ENCODE data around the gene COL27A1.

Gene COL27A1

DNA sequence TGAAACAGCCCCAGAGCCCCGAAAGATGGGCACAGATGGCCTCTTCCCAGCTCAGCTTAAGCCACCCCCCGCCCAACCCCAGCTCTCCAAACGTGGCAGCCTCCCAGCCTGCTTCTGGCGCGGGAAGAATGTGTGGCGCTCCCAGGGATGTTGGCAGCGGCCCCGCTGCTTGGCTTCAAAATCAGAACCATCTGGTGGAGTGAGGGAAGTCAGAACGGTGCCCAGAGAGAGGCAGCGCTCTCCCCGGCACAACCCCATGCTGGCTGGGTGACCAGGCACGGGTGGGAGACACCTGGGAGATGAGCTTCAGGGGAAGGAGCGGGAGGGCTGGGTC, 94.9 kb downstream of the COL27A1 start:
- peak; percentile 86 for DNase-seq

DNA sequence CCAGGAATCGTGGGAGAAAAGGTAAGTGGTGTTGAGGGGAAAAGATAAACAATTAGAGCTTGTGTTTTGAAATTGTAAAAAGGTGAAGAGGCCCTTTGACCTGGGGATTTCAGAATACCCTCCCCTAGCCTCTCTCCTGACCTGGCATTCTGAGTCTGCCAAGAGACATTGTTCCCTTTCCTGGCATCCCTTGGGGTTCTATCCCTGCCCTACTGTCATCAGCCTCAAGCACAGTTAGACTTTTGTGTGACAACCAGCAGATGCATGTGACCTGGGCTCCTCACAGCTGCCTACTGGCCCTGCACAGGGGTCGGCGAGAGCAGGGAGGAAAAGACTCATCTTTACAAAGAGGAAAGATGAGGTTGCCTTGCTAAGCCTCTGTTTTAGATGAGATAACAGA, 95.3 kb downstream of the COL27A1 start:
- DNase-seq: peak; percentile 11

DNA sequence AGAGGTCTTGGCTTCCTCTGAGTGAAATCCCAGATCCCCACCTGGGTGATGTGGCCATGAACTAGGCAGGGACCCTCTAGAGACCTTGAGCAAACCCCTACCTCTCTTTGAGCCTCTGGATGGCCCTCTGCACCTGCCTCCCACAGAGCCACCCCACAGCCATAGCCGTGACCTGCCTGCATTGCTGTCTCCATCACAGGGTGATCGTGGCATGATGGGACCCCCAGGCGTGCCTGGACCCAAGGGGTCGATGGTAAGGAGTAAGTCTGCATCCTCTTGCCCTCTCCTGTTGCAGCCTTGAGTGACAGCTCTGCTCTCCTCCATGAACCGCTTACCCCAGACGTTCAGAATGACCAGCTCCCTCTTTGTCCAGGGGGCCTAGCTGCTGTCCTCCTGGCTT, 97.1 kb downstream of the COL27A1 start:
- DNase-seq: no peak

DNA sequence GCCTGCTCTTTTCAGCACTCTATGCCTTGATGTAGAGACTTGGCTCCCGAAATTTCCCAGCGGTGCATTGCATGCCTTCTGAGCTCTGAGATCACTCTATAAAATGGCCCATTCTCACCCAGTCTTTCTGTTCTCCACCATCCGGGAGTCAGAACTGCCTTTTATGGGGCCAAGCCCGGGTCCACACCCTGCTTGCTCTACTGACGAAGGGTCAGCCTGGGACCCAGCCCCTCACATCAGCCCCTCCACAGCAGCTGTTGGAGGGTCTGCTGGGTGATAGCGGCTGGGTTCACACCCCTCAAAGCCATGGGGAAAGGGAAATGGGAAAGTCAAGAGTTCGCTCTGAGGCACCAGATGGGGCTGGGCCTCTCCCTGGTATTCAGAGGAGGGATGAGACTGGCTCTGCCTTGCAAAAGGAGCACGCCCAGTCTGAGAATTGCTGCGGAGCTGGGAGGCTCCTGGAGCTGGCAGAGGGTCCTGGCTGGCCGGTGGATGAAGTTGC, 101.5 kb downstream of the COL27A1 start:
- DNase-seq: no peak

DNA sequence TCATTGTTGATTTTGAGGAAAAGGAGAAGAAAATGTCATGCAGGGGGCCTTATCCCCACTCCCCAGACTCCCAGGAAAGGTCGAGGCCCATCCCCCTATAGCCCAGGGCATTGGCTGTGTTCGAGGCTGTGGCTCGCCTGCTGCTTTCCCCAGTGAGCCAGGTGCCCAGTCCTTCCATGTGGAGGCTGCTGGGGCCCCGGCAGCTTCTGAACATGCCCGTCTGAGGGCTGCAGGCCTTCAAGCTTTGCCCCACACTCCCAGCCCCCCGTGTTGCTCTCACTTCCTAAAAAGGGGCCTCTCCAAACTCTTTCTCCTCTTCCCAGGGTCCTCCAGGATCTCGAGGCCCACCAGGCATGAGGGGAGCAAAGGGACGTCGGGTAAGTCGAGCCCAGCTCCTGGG, 102.9 kb downstream of the COL27A1 start:
- DNase-seq: no peak

DNA sequence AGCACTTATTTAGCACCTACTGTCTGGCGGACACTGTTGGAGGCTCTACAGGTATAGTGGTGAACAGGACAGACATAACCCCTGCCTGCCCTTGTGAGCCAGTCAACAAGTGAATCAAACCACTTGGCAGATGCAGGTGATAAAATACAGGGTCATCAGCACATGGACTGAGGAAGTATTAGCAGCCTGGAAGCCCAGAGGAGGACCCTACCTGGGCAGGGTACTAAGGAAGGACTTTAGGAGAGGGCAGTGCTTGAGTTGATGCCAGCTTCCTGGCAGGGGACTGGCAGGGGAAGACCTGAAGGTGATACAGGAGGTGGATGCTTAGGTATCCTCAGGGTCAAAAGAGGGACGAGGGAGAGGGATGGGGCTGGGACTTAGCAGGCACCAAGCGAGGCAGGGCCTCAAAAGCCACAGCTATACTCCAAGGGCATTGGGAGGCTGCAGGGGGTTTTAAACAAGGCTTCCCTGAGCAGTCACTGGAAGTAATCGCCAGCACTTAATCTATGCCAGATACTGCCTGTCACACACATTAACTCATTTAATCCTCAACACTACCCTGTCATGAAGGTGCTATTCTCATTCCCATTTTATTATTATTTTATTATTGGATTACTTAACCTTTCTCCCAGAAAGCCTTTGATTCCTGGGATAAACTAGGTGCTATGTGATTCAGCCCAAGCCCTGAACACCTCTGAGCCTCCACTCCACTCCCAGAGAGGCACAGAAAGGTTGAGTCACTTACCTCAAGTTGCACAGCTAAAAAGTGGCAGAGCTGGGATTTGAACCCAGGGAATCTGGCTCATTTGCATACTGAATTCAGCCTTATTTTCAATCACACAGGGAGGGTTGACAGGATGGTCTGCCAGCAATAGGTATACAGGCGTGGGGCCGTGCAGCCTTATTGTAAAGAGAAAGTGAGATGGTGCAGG, 103.8 kb downstream of the COL27A1 start:
- DNase-seq: no peak

DNA sequence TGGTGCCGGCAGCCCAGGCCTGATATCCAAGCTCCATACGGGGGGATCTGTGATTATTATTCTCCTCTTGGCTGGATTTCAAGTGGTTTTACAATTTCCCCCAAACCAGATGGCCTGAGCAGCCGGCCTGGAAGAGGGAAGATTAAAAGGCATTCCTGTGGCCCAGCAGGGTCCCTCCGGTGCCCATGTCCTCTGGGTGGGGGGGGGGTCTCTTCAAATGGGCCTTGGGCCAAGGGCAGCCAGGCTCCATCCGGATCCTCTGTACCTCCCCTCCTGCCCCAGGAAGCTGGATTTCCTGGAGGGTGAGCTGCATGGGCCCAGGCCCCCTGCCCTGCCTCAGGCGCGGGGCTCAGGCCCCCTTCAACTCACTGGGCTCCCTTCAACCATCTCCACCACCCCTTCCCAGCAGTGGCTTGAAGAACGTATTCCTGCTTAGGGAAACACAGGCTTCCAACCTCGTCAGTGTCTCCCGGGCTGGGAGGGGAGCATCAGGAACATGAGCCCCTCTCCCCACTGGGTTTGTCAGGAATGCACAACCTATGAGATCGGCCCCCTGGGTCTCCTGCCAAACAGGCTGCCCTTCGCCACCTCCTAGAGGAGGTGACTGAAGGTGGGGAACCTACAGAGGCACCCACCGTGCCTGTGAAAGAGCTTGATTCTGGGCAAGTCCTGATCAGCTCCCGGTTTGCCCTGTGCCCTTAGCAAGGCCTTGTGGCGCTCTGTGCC, 104.6 kb downstream of the COL27A1 start:
- peak; percentile 61 for DNase-seq

DNA sequence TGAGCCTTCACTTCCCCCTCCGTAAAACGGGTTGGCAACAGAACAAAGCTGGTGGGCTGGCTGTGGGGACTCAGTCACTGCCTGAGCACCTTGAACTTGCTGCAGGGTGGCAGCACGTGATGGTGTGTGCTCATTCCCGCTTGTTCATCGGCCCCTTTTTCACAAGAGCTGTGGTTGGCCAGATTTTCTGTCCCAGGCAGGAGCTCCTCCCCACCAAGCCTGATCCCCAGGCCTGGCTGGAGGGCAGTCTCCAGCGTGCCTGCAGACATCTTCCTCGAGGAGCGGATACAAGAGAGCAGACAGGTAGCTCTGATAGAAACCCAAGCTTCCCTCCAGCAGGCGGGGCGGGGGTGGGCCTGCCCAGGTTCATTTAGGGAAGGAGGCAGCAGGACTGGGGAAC, 105.7 kb downstream of the COL27A1 start:
- DNase-seq: no peak

DNA sequence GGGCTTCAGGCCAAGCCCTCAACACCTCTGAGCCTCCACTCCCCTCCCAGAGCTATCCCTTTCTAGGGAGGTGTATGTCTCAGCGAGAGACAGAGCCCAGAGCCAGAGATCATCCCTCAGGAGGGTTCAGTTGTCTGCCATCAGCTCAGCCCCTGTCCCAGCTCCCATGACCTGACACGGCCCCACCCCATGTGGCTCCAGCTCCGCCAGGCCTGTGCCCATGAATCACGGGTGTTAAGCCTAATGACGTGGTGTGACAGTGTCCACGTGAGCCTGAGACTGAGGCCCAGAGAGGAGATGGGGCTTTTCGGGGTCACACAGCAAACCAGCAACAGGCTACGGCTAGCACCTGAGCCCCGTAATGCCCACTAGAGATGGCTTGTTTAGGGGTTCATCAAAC, 106.7 kb downstream of the COL27A1 start:
- no peak for DNase-seq

DNA sequence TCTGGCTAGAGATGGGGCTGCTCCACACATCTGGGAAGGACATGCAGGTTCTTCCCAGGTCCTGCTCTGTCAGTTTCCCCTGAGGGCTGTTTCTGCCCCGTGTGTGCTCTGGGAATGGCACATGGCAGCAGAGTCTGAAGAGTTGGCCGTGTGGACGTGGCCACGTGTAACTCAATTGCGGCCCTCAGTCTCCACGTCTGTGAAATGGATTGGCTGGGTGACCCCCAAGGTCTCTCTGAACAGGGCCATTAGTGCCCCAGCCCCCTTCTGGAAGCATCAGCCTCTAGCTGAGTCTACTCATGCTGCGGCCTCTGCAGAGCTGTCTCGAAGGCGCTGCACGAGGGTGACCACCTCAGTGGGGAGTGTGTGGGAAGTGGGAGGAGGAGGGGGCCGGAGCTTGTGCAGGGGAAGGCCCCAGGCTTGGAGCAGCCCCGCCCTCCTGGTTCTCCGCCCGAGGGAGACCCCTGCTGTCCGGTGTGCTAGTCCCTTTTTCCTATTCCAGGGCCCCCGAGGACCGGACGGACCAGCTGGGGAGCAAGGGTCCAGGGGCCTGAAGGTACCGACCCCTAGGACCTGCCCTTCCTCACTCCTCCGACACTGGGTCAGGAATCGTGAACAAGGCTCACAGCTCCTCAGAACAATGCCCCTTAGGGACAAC, 108.6 kb downstream of the COL27A1 start:
- peak; percentile 57 for DNase-seq

DNA sequence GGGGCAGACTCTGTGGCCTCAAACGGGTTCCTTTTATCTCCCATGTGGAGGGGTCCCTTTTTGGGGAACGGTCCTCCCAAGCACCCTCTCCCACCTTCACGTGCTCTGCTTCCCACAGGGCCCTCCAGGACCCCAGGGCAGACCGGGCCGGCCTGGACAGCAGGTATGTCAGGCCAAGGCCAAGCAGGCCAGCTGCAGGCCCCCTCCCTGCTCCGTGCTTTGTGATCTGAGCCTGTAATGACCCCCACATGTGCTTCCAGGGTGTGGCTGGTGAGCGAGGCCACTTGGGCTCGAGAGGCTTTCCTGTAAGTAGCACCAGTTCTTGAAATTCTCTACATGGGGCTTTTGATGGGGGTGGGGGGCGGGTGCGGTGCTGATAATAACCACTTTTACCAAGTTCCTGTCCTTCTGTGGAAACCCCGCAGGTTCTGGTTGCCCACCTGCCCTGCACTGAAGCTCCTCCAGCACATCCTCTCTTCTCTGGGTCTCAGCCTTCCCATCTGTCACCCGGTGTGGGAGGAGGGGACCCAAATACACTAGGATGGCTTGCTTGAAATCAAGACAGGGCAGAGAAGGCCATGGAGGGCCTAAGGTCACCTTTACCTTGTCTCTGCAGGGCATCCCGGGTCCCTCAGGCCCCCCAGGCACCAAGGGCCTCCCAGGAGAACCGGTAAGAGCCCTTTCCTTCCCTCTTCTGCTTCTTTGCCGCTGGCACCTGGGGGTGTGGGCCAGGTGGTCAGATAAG, 109.6 kb downstream of the COL27A1 start:
- no peak for DNase-seq

DNA sequence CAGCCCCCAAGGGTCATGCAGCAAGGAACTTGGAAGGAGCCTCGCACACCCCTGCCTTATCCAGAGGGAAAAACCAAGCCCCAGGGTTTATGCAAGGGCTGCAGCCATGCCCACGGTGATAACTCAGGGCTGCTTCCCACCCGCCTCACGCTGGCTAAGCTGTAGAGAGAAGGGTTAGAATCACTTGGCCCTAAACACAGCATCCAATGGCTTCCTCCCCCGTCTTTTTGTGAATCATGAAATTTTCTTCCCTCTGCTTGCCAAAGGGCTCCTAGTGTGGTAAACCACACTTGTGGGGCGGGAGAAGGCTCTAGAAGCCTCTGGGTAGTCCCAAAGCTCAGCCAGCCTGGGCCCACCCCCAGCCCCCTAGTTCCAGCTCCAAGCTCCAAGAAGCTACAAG, 111.6 kb downstream of the COL27A1 start:
- no peak for DNase-seq

DNA sequence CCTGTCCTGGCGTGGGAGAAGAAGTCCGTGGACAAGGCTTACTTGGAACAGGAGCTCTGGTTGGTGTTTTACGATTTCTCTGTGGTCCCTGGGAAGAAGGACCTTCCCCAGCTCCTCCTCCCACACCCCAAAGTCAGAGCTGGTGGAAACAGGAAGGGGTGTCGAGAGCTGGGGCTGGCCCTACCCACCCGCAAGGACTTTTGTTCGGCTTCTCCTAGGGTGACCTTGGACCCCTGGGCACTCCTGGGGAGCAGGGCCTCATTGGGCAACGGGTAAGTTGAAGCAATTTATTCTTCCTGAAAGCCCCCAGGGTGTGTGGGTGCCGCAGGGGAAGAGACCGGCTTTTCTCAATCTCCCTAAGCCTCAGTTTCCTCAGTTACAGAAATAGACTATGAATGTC, 113.7 kb downstream of the COL27A1 start:
- no peak for DNase-seq

DNA sequence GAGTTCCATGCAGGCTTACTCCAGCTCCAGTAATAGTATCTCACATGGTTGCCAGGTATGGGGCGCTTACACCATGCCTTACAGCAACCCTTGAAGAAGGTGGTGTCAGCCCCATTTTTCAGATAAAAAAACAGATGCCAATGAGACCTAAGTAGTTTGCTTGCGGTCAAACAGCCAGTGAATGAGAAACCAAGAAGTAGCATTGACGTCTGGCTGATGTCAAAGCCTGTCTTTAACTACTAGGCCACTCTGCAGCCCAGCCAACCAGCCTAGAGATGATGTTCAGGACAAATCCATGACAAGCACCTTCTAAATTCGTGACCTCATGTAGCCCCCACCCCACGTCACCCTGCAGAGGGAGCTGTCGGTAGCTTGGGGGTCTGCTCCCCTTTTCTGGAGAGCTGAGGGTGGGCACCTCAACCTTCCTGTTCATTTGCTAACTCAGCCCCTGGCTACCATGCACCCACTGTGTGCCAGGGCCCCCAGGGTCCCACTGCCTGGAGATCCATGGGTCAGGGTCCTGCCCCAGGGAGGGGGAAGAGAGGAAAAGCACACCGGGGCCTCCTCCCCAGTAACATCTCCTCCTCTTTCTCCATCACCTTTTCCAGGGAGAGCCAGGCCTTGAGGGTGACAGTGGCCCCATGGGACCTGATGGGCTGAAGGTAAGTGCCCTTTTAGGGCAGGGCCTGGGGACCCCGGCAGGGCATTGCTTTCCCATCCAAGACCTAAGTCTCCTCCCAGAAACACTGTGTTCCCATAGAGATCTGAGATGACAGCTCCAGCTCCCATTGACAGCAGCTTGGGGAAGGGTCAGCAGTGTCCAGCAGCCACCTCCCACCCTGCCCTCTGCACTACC, 115.0 kb downstream of the COL27A1 start:
- DNase-seq: no peak

DNA sequence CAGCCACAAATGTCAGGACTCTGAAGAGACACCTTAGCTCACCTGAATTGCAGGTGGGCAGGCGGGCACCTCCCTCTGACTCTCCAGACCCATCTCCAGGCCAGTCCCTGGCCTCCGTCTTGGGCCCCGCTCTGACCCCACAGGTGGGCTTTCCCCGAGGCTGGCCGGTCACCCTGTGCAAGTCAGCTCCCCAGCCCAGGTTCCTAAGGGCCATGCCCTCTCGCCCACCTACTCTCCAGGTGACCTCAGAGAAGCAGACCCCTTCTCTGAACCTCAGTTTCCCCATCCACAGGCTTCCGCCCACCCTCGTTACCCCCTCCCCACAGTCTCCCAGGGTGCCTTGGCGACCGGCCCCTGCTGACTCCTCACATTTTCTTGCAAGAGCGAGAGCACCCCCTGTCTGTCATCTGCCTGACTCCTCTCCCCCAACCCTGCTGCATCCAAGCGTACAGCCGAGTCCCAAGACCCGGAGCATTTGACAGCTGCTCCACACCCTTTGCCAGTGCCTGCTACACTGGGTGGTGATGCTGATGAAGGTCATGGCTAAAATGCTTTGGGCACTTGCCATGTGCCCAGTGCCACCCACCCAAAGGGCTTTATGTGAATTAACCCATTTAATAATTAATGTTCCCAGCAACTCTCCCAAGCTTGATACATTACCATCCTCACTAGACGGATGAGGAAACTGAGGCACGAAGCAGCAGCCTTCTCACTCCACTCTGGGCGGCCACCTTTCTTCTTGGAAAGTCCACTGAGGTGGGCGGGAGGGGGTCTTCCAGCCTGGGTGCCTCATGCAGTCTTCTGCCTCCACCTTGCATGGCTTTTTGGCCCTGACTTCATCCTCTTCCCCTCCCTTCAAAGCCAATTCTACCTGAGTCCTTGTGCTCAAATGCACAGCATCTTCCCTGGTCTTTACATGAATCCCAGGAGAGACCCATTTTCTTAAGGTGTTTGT, 116.5 kb downstream of the COL27A1 start:
- DNase-seq: no peak

DNA sequence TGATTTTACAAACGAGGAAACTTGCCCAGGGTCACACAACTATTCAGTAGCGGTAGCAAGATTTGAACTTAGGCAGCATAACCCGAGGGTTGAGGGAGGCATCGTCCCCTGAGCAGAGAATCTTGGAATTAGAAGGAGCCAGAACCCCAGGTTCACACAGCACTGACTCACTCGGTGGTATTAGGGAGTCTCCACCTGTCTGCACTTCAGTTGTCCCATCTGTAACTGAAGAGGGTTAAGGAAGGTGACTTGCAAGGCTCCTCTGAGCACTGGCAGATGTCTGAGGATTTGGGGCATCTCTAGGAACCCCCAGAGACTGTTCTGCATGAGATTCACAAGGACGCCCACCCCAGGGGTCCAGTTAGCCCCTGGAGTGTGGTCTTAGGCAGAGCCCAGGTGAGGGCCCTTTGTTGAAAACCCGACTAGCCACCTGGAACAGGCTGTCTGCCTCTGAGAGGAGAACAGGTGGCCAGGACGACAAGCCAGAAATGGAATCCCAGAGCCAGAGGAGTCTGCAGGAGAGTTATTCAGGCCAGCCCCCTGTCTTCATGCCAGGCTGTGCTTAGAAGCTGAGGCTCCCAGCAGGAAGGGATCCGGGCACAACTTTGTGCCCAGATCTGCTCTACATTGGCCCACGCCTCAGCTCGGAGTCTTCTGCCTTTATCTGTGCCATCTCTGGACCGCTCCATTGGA, 117.5 kb downstream of the COL27A1 start:
- no peak for DNase-seq

DNA sequence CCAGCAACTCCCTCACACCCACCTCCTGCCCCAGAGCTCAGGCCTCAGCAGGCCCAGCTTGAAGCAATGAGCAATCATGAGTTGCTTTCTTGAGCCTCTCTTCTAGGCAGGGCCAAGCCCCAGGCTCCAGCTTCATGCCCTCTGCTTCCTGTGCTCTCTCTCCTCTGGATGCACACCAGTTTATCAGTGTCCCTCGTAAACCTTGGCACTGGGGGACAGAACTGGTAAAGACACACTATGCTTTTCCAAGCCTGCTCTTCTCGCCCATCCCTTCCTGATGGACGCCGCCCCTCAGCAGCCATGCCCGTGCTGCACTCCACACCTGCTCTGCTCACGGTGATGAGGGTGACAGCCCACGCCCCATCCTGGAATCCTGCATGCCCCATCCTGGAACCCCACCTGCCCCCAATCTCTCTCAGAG, 118.1 kb downstream of the COL27A1 start:
- DNase-seq: no peak

DNA sequence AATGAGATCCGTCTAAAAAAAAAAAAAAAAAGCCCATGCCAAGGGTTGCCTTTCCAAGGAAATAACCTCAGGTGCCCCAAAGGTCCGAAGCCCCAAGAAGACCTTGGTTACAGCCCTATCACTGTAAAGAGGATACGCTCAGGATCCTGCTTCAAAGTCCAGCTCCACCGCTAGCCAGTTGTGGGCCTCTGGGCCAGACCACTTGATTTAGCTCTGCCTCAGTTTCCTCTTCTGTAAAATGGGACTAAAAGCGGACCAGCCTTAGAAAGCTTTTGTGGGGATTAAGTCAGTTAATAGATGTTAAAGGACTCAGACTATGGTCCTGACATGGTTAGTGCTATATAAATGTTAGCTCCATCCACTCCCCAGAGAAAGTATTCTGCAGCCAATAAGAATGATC, 118.9 kb downstream of the COL27A1 start:
- no peak for DNase-seq

DNA sequence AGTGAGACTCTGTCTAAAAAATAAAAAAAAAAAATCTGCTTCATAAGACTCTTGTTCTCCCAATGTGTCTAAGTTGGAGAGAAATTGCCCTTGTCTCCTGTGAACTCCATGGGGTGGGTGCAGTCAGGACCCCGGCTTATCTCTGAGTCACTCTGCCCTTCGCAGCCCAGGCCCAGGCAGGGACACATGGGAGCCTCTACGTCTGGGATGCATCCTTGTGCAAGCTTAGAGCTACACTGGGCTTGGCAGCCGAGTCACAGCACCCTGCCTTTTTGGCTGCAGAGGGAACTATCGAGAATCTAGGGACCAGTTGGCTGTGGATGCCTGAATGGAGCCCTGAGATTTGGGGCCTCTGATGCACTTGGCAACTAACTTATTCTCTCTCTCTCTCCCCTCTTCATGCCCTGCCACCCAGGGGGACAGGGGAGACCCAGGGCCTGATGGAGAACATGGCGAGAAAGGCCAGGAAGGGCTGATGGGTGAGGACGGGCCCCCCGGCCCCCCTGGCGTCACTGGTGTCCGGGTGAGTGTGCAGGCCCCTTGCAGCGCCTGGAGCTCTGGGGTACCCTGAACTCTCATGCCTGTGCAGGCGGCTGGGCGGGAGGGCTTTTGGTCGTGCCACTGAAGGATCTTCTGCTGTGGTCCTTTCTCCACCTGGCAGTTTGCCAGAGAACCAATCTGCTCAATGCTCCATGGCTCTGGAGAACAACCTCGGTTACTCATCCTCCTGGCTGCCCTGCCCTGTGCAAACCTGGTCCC, 120.1 kb downstream of the COL27A1 start:
- no peak for DNase-seq
